GM19397 (cell line): ENCODE results near the gene POLR1G.
"Not testable (repeated sequence)": the region's sequence is repeated elsewhere in the genome, so short reads cannot be mapped to it uniquely, and the experiment has no call there.

Experiments used
- ATAC-seq: cut with Tn5 transposase; IDR thresholded peaks from one replicate; pipeline ENCODE4 v1.9.1; 2021; ENCODE audit warnings: mild to moderate bottlenecking, moderate library complexity; ENCODE audit not compliant: unreplicated experiment

Gene POLR1G

GRCh38 chr19:45419895-45420294, 13.5 kb downstream of the POLR1G start:
- ATAC-seq, result no peak

GRCh38 chr19:45420356-45420755, 13.9 kb downstream of the POLR1G start:
- no peak for ATAC-seq

DNA sequence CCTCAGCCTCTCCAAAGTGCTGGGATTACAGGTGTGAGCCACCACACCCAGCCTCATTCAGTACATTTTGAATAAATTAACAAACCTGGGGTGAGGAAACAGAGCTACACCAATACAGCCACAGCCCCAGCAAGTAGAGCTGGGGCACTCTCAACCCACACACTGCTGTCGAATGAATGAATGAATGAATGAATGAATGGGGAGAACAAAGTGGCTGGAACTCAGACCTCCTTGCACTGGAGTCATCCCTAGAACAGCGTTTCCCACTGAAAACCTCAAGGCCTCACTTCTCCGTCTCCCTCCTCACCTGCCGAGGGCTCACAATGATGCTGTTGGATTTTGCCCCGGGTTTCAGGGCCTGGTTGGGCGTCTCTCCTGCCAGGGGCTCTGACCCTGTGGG, 14.4 kb downstream of the POLR1G start:
- ATAC-seq, result no peak

DNA sequence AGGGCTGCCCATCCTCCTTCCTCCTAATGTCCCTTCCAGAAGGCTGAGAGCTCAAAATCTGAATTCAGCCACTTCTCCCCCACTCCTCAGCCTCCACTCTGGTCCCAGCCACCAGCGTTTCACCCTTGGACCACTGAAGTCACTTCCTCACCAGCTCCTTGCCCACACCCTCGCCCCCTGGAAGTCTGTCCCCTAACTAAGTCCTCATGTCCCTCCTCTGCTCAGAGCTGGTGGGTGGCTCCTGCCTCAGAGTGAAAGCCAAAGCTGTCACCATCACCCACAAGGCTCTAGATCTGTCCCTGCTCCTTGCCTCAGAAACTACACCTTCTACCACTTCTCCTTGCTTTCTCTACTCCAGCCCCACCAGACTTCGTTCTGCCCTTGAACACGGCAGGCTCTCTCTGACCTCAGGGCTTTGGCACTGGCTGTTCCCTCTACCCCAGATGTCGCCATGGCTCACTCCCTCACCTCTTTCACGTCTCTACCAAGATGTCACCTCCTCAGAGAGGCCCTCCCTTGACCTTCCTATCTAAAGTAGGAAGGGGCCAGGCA, 15.6 kb downstream of the POLR1G start:
- no peak for ATAC-seq

GRCh38 chr19:45423033-45423588, 16.7 kb downstream of the POLR1G start:
- ATAC-seq, result no peak

DNA sequence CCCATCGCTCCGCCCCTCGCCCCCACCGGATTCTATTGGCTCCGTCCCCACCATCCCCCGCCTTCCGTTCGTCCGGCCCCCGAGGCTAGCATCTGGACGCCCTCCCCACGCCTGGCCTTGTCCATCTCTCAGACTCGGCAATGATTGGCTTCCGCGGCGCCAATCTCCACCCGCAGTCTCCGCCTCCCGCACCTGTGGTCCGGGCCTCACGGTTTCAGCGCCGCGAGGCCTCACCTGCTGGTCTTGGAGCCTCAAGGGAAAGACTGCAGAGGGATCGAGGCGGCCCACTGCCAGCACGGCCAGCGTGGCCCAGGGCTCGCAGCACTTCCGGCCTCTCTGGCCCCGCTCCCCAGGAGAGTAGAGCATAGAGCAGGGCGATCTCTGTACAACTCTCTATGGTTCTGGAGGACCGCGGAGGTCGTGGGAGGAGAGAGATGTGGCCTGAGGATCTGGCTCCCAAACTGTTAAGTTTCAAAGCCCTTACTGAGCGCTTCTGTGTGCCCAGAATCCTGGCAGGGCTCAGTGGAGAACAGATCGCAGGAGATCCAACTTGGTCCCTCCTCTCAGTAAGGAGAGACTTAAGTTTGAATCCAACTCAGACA, 17.2 kb downstream of the POLR1G start, which contains the start of gene ERCC1:
ERCC1 (minus strand) TSS at position 329 of the 602 bp plus-strand sequence. CDS start 543 bp downstream, outside the sequence.
- peak; percentile 67 for ATAC-seq

- no peak for ATAC-seq
Observed at GRCh38 chr19:45424191-45425058, 18.0 kb downstream of the POLR1G start.

- no peak for ATAC-seq
Observed at GRCh38 chr19:45428384-45429231, 22.2 kb downstream of the POLR1G start.

DNA sequence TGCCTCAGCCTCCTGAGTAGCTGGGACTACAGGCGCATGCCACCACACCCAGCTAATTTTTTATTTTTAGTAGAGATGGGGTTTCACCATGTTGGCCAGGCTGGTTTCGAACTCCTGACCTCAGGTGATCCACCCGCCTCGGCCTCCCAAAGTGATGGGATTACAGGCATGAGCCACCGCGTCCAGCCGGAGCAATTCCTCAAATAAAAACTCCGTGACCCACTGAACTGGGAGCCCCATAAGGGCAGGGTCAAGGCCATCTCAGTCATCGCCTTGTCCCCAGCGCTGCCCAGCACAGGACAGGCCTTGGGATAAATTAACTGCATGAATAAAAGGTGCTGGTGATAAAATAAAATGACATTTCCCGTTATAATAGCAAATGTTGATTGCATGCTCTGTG, 23.5 kb downstream of the POLR1G start:
- ATAC-seq, result not testable (repeated sequence)

GRCh38 chr19:45431008-45431407, 24.6 kb downstream of the POLR1G start:
- ATAC-seq, result not testable (repeated sequence)

- ATAC-seq, result not testable (repeated sequence)
Observed at GRCh38 chr19:45432543-45432942, 26.1 kb downstream of the POLR1G start.

- no peak for ATAC-seq
Observed at GRCh38 chr19:45437328-45437727, 30.9 kb downstream of the POLR1G start.

GRCh38 chr19:45439190-45439568, 32.7 kb downstream of the POLR1G start:
- ATAC-seq, result no peak

DNA sequence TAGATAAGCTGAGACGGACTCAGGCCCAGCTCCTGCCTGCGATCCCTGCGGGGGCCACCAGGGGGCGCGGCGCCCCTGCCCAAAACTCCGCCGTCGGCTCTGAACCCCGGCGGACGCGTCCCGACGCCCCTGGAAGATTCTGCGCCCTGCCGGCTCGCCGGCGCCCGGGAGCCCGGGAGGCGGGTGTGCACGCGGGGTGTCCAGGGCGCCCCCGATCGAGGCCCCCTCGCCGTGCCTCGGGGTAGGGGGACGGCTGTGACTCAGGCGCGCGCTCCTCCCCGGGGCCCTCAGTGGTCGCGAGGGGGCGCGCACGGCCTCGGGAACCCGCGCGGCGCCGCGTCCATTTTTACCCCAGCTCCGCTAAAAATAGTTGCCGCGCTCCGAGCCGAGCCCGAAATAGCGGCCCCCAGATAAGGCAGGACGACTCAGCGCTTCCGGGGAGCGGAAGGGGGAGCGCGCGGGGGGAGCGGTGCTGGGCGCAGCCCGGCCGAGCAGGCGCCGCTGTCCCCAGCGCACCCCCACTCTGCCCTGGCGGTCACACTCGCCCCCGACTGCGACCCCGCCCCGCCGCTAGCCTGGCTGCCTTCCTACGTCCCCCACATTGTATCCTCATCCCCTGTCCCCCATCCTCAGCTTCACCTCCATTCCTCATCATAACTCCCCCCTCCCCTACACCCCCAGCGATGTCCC, 33.3 kb downstream of the POLR1G start:
- ATAC-seq, result peak; percentile 63

GRCh38 chr19:45440259-45440638, 33.8 kb downstream of the POLR1G start:
- no peak for ATAC-seq

DNA sequence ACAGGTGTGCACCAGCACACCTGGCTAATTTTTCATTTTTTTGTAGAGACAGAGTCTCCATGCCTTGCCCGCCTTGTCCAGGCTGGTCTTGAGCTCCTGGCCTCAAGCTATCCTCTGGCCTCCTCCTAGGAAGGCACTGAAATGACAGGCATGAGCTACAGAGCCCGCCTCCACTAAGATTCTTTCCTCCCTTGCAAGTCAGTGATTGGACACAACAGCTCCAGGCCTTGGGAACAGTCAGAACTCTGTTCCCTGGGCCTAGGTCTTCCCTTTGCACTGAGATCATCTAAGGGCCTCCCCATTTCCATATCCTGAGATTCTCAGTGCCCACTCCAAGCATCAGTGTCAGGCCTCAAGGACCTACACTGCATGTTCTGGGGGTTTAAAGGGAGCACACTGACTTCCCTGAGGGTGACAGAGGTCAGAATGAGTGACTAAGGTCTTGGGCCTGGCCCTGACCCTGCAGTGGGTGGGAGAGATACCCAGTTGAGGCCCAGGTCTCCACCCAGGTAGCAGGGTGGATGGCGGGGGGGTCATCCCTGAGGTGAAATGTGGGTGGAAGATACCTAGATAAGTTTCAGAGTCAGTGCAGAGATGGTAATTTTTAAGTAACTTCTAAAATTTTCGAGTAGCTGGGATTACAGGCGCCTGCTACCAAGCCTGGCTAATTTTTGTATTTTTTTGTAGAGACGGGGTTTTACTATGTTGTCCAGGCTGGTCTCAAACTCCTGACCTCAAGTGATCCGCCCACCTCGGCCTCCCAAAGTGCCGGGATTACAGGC, 34.6 kb downstream of the POLR1G start:
- ATAC-seq, result no peak

GRCh38 chr19:45442408-45442777, 35.9 kb downstream of the POLR1G start:
- no peak for ATAC-seq

- ATAC-seq, result no peak
Observed at GRCh38 chr19:45442778-45443461, 36.5 kb downstream of the POLR1G start.
